HG03342 (cell line): ENCODE results near the gene PTPRQ.

Source experiments
- ATAC-seq: cut with Tn5 transposase; IDR thresholded peaks from one replicate; pipeline ENCODE4 v1.9.1; 2021; ENCODE audit warnings: mild to moderate bottlenecking, moderate library complexity; ENCODE audit not compliant: unreplicated experiment

PTPRQ gene

GRCh38 chr12:80717856-80718255 is 273.8 kb downstream of the PTPRQ start:
- no peak for ATAC-seq

GRCh38 chr12:80720516-80720915 is 276.5 kb downstream of the PTPRQ start:
- no peak for ATAC-seq

- no peak for ATAC-seq
Observed at GRCh38 chr12:80721326-80721725, 277.3 kb downstream of the PTPRQ start.
